HL-60 (cell line): Measurements from ENCODE around the gene EPHB3.

Experiments
- DNase-seq, 2 experiments: peaks; one replicate each; pipeline ENCODE4 v3.0.0-alpha.2; 2010 to 2020; ENCODE audit warnings: low read depth in 1 of 2, low spot score in 1 of 2
- H3K27ac ChIP-seq: fragments of 250-450 bp; sonication (Bioruptor Pico); replicated peaks from 2 replicates; pipeline ENCODE4 v1.5.1; 2020; ENCODE audit warnings: mild to moderate bottlenecking, moderate library complexity
- H3K27me3 ChIP-seq: fragments of 250-450 bp; sonication (Bioruptor Pico); 2 replicates; pipeline ENCODE4 v1.5.1; 2021; ENCODE audit warnings: mild to moderate bottlenecking, moderate library complexity; ENCODE audit not compliant: insufficient read depth, poor library complexity, severe bottlenecking
- H3K4me3 ChIP-seq: replicated peaks from 2 replicates; pipeline ENCODE4 v1.5.1; 2011; ENCODE audit warnings: mild to moderate bottlenecking, control low read depth, low read length; ENCODE audit not compliant: insufficient read depth
- CTCF ChIP-seq: IDR thresholded peaks from one replicate; pipeline ENCODE4 v1.5.1; 2011; ENCODE audit warnings: low read length, control low read depth, inconsistent platforms; ENCODE audit not compliant: insufficient read depth
- GABPA ChIP-seq: IDR thresholded peaks from 2 replicates; pipeline ENCODE4 v1.6.1; 2012; ENCODE audit warnings: low read depth
- POLR2AphosphoS5 ChIP-seq: IDR thresholded peaks from 2 replicates; pipeline ENCODE4 v1.6.1; 2012; ENCODE audit warnings: low read depth
- REST ChIP-seq: IDR thresholded peaks from 2 replicates; pipeline ENCODE4 v1.6.1; 2012; ENCODE audit warnings: low read depth; ENCODE audit not compliant: insufficient replicate concordance
- SPI1 ChIP-seq: IDR thresholded peaks from 2 replicates; pipeline ENCODE4 v1.6.1; 2012; ENCODE audit warnings: low read depth, mild to moderate bottlenecking, borderline replicate concordance

EPHB3 gene

GRCh38 chr3:184544513-184544861 lies 17.1 kb upstream of the EPHB3 start:
- Histone ChIP-seq H3K27ac (no peak overlapping the region), H3K27me3 (no peaks in the 10 kb centered on the region), H3K4me3 (no peak overlapping the region)
- TF ChIP-seq CTCF = no peak
- TF ChIP-seq POLR2AphosphoS5 = no peak
- no peak for TF ChIP-seq REST
- TF ChIP-seq SPI1 = no peak
- no peak for TF ChIP-seq GABPA
- no peak for DNase-seq

GRCh38 chr3:184545769-184546168 lies 15.8 kb upstream of the EPHB3 start:
- TF ChIP-seq GABPA (no peak), SPI1 (no peak), POLR2AphosphoS5 (no peak), REST (no peak), CTCF (no peak)
- Histone ChIP-seq H3K4me3 (no peak overlapping the region), H3K27me3 (no peaks in the 10 kb centered on the region), H3K27ac (no peak overlapping the region)
- no peak for DNase-seq

- Histone ChIP-seq H3K27me3 (no peaks in the 10 kb centered on the region), H3K4me3 (no peak overlapping the region), H3K27ac (no peak overlapping the region)
- DNase-seq = peak; percentile 23 to 81
- TF ChIP-seq CTCF = no peak
- TF ChIP-seq REST = no peak
- TF ChIP-seq POLR2AphosphoS5 = no peak
- TF ChIP-seq SPI1 = peak; percentile 57; the same call in 1 of the 2 replicates
- TF ChIP-seq GABPA = no peak
These were observed 15.3 kb upstream of the EPHB3 start for GRCh38 chr3:184546252-184546651.
